ENCODE data around the gene OLFM2. TPM values are rescaled to one million over a fixed set of nuclear protein-coding genes. Genes with fewer than 3 reads are reported as not detected.

Gene OLFM2
- total and polyA plus RNA-seq, 2 experiments from 2014 or later = 58.1 to 117 TPM

GRCh38 chr19:9912551-9913236, 23.6 kb downstream of the OLFM2 start:
- H3K79me2 ChIP-seq (replicated peaks; ENCODE audit: insufficient read depth) = peaks cover 56% of the 10 kb centered on the region
- no peak overlapping the region for H2AFZ ChIP-seq
- DNase-seq (ENCODE audit: low spot score) (no peak), ATAC-seq (peak; percentile 12)
- H3K4me1 Mint-ChIP-seq = peaks cover 18% of the 10 kb centered on the region
- H3K27me3 Mint-ChIP-seq (ENCODE audit: insufficient read depth, low read depth, poor library complexity) = peaks cover 16% of the 10 kb centered on the region
- H4K20me1 ChIP-seq (replicated peaks; ENCODE audit: insufficient read depth) = peaks cover 35% of the 10 kb centered on the region
- H3K4me3 ChIP-seq = peak overlapping the region; percentile 79
- peaks cover 15% of the 10 kb centered on the region for H3K4me1 ChIP-seq (ENCODE audit: insufficient read depth)
- no peak overlapping the region; the same call in 2 of the 3 replicates for H3K4me3 Mint-ChIP-seq
- peaks cover 12% of the 10 kb centered on the region for H3K36me3 Mint-ChIP-seq (ENCODE audit: low read depth)
- no peak overlapping the region for H3K27ac Mint-ChIP-seq
- no peak overlapping the region for H3K27ac ChIP-seq (ENCODE audit: low read depth)
- no peaks in the 10 kb centered on the region for H3K36me3 ChIP-seq (ENCODE audit: insufficient read depth)
- no peaks in the 10 kb centered on the region; the same call in 2 of the 3 replicates for H3K9me3 Mint-ChIP-seq
- 0 out of 2 replicates have a peak, but pooled peaks cover 4% of the 10 kb centered on the region for H3F3A ChIP-seq (replicated peaks; ENCODE audit: low read depth)
- peak overlapping the region; percentile 93 for H3K4me2 ChIP-seq
- no peak for TF ChIP-seq ZNF462 (CRISPR knock-in tag; IDR thresholded peaks at IDR 0.05)
- TF ChIP-seq POLR2AphosphoS5 (IDR thresholded peaks at IDR 0.05; ENCODE audit: low read depth) = no peak
- no peak for TF ChIP-seq ZNF114 (CRISPR knock-in tag; IDR thresholded peaks at IDR 0.05)
- TF ChIP-seq CTCF (conservative IDR thresholded peaks at IDR 0.05; ENCODE audit: low read depth in 2 of 2) = no peak
- TF ChIP-seq ETS1 (IDR thresholded peaks at IDR 0.05) = no peak
- TF ChIP-seq NANOG (IDR thresholded peaks at IDR 0.05; ENCODE audit: borderline replicate concordance) = no peak
- TF ChIP-seq EZH2 (IDR thresholded peaks at IDR 0.05; ENCODE audit: low read depth, unreplicated experiment) = no peak
- no peak for TF ChIP-seq STAT1 (IDR thresholded peaks at IDR 0.05; ENCODE audit: unreplicated experiment)
- no peak for TF ChIP-seq CREB1 (CRISPR knock-in tag; IDR thresholded peaks at IDR 0.05; ENCODE audit: low read depth)
- H3K27me3 ChIP-seq (ENCODE audit: insufficient read depth) = peaks cover 8% of the 10 kb centered on the region; the same call in 1 of the 2 replicates
- H3K9me2 ChIP-seq (ENCODE audit: insufficient read depth) = no peaks in the 10 kb centered on the region
